Measurements from ENCODE around the gene KLF16. TPM values are rescaled to one million over a fixed set of nuclear protein-coding genes. Genes with fewer than 3 reads are reported as not detected.

The KLF16 gene
- total RNA-seq, 1 donor from 2014 or later: 13.2 TPM

GRCh38 chr19:1822210-1822609, 41.2 kb downstream of the KLF16 start:
- no peak for TF ChIP-seq CTCF (IDR thresholded peaks at IDR 0.05; ENCODE audit: unreplicated experiment)
- H3K27me3 Mint-ChIP-seq: no peaks in the 10 kb centered on the region
- H3K36me3 Mint-ChIP-seq (ENCODE audit: insufficient read depth): peaks cover 12% of the 10 kb centered on the region
- H3K9me3 Mint-ChIP-seq (ENCODE audit: low read depth): no peaks in the 10 kb centered on the region
- H3K4me3 Mint-ChIP-seq (ENCODE audit: low read depth): no peak overlapping the region
- H3K27ac Mint-ChIP-seq: no peak overlapping the region
- no peak for DNase-seq (ENCODE audit: low spot score, unreplicated experiment)
- H3K4me1 Mint-ChIP-seq (ENCODE audit: low read depth): peaks cover 4% of the 10 kb centered on the region

GRCh38 chr19:1819341-1820255, 43.8 kb downstream of the KLF16 start:
- no peaks in the 10 kb centered on the region for H3K4me1 Mint-ChIP-seq (ENCODE audit: low read depth)
- peaks cover 11% of the 10 kb centered on the region for H3K36me3 Mint-ChIP-seq (ENCODE audit: insufficient read depth)
- TF ChIP-seq CTCF (IDR thresholded peaks at IDR 0.05; ENCODE audit: unreplicated experiment): no peak
- H3K27me3 Mint-ChIP-seq: no peaks in the 10 kb centered on the region
- H3K27ac Mint-ChIP-seq: no peak overlapping the region
- DNase-seq (ENCODE audit: low spot score, unreplicated experiment): no peak
- no peaks in the 10 kb centered on the region for H3K9me3 Mint-ChIP-seq (ENCODE audit: low read depth)
- no peak overlapping the region for H3K4me3 Mint-ChIP-seq (ENCODE audit: low read depth)

GRCh38 chr19:1818549-1819195, 44.7 kb downstream of the KLF16 start:
- Mint-ChIP-seq H3K27ac (no peak overlapping the region), H3K9me3 (ENCODE audit: low read depth) (no peaks in the 10 kb centered on the region), H3K4me1 (ENCODE audit: low read depth) (no peaks in the 10 kb centered on the region), H3K27me3 (no peaks in the 10 kb centered on the region), H3K36me3 (ENCODE audit: insufficient read depth) (peaks cover 9% of the 10 kb centered on the region), H3K4me3 (ENCODE audit: low read depth) (no peak overlapping the region)
- TF ChIP-seq CTCF (IDR thresholded peaks at IDR 0.05; ENCODE audit: unreplicated experiment): no peak
- DNase-seq (ENCODE audit: low spot score, unreplicated experiment): no peak

GRCh38 chr19:1817553-1818179, 45.7 kb downstream of the KLF16 start:
- peaks cover 9% of the 10 kb centered on the region for H3K36me3 Mint-ChIP-seq (ENCODE audit: insufficient read depth)
- TF ChIP-seq CTCF (IDR thresholded peaks at IDR 0.05; ENCODE audit: unreplicated experiment): no peak
- H3K4me1 Mint-ChIP-seq (ENCODE audit: low read depth): peaks cover 5% of the 10 kb centered on the region
- H3K9me3 Mint-ChIP-seq (ENCODE audit: low read depth): no peaks in the 10 kb centered on the region
- H3K27ac Mint-ChIP-seq: no peak overlapping the region
- H3K27me3 Mint-ChIP-seq: no peaks in the 10 kb centered on the region
- no peak overlapping the region for H3K4me3 Mint-ChIP-seq (ENCODE audit: low read depth)
- no peak for DNase-seq (ENCODE audit: low spot score, unreplicated experiment)

All from progenitor cell of endocrine pancreas (in vitro differentiated cells).